Endothelial cell (in vitro differentiated cells): ENCODE results near the gene SSNA1. TPM values are rescaled to one million over a fixed set of nuclear protein-coding genes. Genes with fewer than 3 reads are reported as not detected.

ENCODE experiments used
- DNase-seq: peaks from one replicate; pipeline ENCODE4 v3.0.0; 2021; ENCODE audit warnings: low spot score
- H3K27ac Mint-ChIP-seq: one replicate; pipeline ENCODE4 v1.8.0; 2021; ENCODE audit warnings: mixed read lengths, inconsistent platforms; ENCODE audit not compliant: unreplicated experiment
- H3K27me3 Mint-ChIP-seq: one replicate; pipeline ENCODE4 v1.8.0; 2021; ENCODE audit warnings: mild to moderate bottlenecking, moderate library complexity, mixed read lengths, inconsistent platforms; ENCODE audit not compliant: unreplicated experiment
- H3K36me3 Mint-ChIP-seq: one replicate; pipeline ENCODE4 v1.8.0; 2021; ENCODE audit warnings: mild to moderate bottlenecking, low read depth, mixed read lengths, inconsistent platforms; ENCODE audit not compliant: unreplicated experiment
- H3K4me1 Mint-ChIP-seq: one replicate; pipeline ENCODE4 v1.8.0; 2021; ENCODE audit warnings: mild to moderate bottlenecking, mixed read lengths, inconsistent platforms; ENCODE audit not compliant: unreplicated experiment
- H3K4me3 Mint-ChIP-seq: one replicate; pipeline ENCODE4 v1.8.0; 2021; ENCODE audit warnings: mild to moderate bottlenecking, mixed read lengths, inconsistent platforms; ENCODE audit not compliant: unreplicated experiment
- H3K9me3 Mint-ChIP-seq: one replicate; pipeline ENCODE4 v1.8.0; 2021; ENCODE audit warnings: mixed read lengths, inconsistent platforms; ENCODE audit not compliant: unreplicated experiment
- total RNA-seq: library from RNA; stranded (reverse); fragmentation: NEBNext Ultra II Directional; extraction: Animal tissue kit (Norgen Biotek cat#: 25700); gene quantifications from one replicate; pipeline ENCODE4 v1.2.1, GENCODE V29; 2021; ENCODE audit not compliant: unreplicated experiment
- TF ChIP-seq, protein P1 (sequence below): fragments of 200-600 bp; sonication (generic); IDR thresholded peaks from one replicate; pipeline ENCODE4 v1.5.0; 2021; ENCODE audit warnings: antibody characterized with exemption; ENCODE audit not compliant: unreplicated experiment

Gene SSNA1
- total RNA-seq, 1 donor from 2014 or later, result 53.8 TPM

DNA sequence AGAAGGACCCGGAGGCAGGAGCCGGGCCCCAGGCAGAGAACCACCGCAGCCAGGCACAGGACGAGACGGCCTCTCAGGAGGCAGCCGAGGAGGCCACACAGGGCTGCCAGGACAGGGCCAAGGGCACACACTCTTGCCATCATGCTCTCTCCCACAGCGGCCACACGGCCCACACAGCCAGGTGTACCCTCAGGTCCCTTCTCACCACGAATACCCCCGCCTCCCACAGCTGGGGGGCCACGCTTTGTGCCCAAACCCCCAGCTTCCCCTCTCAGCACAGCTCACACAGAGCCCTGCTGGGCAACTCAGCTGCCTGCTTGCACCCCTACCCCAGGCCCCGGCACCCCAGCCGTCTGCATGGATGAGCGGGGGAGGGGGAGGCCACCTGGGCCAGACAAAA lies 5.3 kb downstream of the SSNA1 start:
- Mint-ChIP-seq H3K4me3 (no peak overlapping the region), H3K27me3 (peaks cover 13% of the 10 kb centered on the region), H3K36me3 (no peaks in the 10 kb centered on the region), H3K9me3 (no peaks in the 10 kb centered on the region), H3K4me1 (peaks cover 4% of the 10 kb centered on the region), H3K27ac (no peak overlapping the region)
- TF ChIP-seq, protein P1, sequence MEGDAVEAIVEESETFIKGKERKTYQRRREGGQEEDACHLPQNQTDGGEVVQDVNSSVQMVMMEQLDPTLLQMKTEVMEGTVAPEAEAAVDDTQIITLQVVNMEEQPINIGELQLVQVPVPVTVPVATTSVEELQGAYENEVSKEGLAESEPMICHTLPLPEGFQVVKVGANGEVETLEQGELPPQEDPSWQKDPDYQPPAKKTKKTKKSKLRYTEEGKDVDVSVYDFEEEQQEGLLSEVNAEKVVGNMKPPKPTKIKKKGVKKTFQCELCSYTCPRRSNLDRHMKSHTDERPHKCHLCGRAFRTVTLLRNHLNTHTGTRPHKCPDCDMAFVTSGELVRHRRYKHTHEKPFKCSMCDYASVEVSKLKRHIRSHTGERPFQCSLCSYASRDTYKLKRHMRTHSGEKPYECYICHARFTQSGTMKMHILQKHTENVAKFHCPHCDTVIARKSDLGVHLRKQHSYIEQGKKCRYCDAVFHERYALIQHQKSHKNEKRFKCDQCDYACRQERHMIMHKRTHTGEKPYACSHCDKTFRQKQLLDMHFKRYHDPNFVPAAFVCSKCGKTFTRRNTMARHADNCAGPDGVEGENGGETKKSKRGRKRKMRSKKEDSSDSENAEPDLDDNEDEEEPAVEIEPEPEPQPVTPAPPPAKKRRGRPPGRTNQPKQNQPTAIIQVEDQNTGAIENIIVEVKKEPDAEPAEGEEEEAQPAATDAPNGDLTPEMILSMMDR, result no peak
- no peak for DNase-seq

DNA sequence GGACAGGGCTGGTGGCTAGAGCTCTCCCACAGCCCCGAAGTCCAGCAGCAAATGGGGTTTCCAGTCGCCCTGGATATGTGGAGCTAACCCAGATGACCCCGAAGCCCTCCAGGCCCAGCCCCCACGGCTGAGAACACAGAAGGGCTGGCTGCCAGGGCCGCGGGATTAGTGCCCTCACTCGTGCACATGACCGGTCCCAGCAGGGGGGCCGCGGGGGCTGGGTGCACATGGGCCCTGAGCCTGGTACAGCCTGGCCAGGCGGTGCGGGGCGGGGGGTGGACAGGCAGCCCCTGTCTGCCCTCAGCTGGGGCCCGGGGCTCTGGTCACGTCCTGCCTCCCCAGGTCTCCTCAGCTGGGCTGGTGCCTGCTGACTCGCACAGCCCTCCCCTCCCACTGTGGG lies 5.9 kb downstream of the SSNA1 start:
- Mint-ChIP-seq H3K4me3 (no peak overlapping the region), H3K9me3 (no peaks in the 10 kb centered on the region), H3K36me3 (no peaks in the 10 kb centered on the region), H3K27ac (no peak overlapping the region), H3K27me3 (peaks cover 12% of the 10 kb centered on the region), H3K4me1 (peaks cover 3% of the 10 kb centered on the region)
- DNase-seq, result no peak
- TF ChIP-seq, protein P1, result no peak

DNA sequence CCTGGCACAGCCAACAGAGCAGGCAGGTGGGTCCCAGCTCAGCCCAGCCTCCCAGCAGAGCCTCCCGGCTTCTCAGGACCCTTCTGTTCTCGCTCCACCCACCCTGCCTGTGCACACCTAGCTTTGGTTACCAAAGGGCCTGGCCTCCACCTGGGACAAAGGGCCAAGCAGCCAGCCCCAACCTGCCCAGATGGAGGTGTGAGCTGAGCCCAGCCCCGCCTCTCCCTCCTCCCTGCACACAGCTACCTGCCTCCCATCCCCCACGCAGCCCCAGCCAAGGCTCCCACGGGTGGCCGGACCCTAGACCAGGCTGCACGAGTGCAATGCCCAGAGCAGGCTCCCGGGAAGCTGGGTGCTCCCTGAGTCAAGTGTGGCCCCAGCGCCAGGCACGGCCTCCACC lies 6.4 kb downstream of the SSNA1 start:
- TF ChIP-seq, protein P1, result no peak
- Mint-ChIP-seq H3K36me3 (no peaks in the 10 kb centered on the region), H3K27me3 (peaks cover 9% of the 10 kb centered on the region), H3K4me1 (no peaks in the 10 kb centered on the region), H3K27ac (no peak overlapping the region), H3K9me3 (no peaks in the 10 kb centered on the region), H3K4me3 (no peak overlapping the region)
- no peak for DNase-seq

DNA sequence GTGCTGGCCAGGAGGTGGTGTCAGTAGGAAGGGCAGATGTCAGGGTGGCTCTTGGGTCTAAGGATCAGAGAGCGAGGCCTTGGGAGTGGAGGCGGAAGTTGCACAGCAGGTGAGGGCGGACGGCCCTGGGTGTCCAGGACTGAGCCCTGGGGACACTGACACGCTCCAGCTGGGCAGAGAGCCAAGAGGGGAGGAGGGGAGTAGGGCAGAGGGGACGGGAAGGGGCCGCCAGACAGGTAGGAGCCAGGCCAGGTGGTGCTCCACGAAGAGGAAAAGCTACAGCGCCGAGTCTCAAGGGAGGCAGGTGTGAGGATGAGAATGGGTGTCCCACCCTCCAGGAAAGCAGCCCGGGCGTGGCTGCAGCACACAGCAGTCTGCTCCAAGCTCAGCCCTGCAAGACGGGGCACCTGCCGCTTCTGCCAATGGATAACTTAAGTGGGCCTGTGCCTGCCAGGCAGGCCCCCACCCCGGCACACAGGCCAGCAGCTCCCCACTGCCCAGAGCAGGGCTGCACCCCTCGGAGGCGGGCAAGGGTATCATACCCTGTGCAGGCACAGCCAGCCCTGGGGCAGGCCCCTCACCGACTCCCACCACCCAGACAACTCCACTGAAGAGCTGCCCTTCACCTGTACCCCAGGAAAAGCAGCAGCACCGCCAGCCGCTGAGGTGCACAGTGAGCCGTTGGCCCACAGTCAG lies 7.2 kb downstream of the SSNA1 start:
- H3K4me3 Mint-ChIP-seq, result no peak overlapping the region
- H3K4me1 Mint-ChIP-seq, result no peaks in the 10 kb centered on the region
- no peak for DNase-seq
- peaks cover 7% of the 10 kb centered on the region for H3K27me3 Mint-ChIP-seq
- no peak overlapping the region for H3K27ac Mint-ChIP-seq
- no peaks in the 10 kb centered on the region for H3K9me3 Mint-ChIP-seq
- TF ChIP-seq, protein P1, result no peak
- no peaks in the 10 kb centered on the region for H3K36me3 Mint-ChIP-seq

DNA sequence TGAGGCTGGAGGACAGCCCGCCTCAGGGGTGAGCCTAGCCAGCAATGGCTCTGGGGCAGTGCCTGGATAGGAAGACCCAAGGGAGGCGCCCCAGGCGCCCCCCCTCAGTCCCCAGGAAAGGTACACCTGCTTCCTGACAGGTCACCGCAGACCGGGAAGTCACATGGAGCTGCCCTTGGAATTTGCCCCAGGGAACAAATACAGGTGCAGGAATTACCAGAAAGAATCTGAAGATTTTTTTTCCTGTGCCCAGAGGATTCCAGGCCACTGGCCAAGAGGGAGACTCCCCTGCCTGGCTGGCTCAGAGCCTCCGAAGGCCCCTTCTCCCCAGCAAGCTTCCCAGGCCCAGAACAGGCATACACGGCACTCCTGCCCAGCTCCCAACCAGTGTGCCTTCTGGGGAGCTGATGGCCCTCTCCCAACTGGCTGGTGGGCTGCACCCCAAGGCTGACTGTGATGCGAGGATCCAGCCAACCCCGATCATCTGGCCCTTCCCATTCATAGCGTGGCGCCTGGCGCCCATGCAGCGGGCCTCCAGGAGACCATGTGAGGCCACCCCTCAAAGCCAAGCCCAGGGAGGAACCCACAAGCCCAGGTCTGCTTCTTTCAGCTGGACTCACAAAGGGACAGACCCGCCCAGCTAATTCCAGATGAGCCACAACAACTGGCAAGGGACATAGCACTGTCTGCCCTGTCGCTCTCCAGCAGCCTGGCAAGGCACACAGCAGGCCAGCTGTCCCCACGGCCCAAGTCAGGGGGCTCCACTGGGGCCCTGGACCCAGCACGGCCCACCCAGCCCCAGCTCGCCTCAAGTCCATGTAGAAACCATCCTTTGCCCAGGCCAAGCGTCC lies 9.8 kb downstream of the SSNA1 start:
- Mint-ChIP-seq H3K36me3 (no peaks in the 10 kb centered on the region), H3K27ac (no peak overlapping the region), H3K27me3 (peaks cover 9% of the 10 kb centered on the region), H3K4me3 (peak overlapping the region; percentile 4), H3K9me3 (no peaks in the 10 kb centered on the region), H3K4me1 (no peaks in the 10 kb centered on the region)
- no peak for DNase-seq
- TF ChIP-seq, protein P1, result no peak
